Lower leg skin (tissue), 3 donors: ENCODE measurements around the gene TACO1.

Source experiments
- POLR2A ChIP-seq, 2 donors: fragments of 450-650 bp; IDR thresholded peaks; one replicate each; pipeline ENCODE4 v1.6.1; 2016 to 2017; ENCODE audit warnings: antibody characterized with exemption in 2 of 2, mild to moderate bottlenecking in 1 of 2, moderate library complexity in 1 of 2
- TF ChIP-seq, protein P1 (sequence below), 3 donors: fragments of 450-650 bp; IDR thresholded peaks; one replicate each; pipeline ENCODE4 v1.5.1; 2016; ENCODE audit warnings: antibody characterized with exemption in 3 of 3, mild to moderate bottlenecking in 3 of 3, moderate library complexity in 2 of 3

DNA sequence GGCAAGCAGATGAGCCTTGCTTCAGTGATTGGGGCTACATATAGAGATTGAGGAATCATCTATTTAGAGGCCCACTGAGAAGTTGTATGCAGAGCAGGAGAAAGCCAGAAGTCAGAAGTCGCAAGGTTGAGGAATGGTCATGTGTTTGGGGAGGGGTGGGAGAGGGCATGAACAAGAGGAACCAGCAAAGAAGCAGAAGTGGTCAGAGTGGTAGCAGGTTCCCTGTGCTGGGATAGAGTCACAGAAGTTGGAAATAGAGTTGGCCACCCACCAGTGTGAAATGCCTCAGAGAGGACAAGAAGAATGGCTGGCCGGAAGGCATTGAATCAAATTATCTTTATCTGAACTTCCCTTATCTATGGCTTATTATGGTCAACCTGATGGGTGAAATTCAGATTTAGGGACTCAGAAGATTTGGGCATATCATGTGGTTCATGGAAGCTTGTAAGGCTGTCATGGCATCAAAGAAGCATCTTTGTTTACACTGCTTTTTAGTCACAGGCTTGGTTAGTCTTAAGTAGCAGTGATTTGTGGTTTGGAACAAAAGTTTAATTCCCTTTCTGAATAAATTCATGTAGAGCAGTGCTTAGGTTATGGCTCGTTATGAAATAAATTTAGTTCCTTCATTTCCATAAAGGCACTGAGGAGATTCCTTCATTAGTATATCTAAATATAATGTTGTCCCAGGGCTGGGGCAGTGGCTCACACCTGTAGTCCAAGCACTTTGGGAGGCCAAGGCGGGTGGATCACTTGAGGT lies 41.2 kb downstream of the TACO1 start:
- TF ChIP-seq, protein P1, sequence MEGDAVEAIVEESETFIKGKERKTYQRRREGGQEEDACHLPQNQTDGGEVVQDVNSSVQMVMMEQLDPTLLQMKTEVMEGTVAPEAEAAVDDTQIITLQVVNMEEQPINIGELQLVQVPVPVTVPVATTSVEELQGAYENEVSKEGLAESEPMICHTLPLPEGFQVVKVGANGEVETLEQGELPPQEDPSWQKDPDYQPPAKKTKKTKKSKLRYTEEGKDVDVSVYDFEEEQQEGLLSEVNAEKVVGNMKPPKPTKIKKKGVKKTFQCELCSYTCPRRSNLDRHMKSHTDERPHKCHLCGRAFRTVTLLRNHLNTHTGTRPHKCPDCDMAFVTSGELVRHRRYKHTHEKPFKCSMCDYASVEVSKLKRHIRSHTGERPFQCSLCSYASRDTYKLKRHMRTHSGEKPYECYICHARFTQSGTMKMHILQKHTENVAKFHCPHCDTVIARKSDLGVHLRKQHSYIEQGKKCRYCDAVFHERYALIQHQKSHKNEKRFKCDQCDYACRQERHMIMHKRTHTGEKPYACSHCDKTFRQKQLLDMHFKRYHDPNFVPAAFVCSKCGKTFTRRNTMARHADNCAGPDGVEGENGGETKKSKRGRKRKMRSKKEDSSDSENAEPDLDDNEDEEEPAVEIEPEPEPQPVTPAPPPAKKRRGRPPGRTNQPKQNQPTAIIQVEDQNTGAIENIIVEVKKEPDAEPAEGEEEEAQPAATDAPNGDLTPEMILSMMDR (IDR thresholded peaks at IDR 0.05): no peak
- no peak for TF ChIP-seq POLR2A (IDR thresholded peaks at IDR 0.05)
